Esophagus squamous epithelium (tissue), 4 donors: ENCODE results near the gene ARHGEF28.

Experiments used
- CTCF ChIP-seq, 6 experiments: fragments of 450-650 bp in 4 of 6; fragments of 200-600 bp in 2 of 6; sonication (generic) in 2 of 6; IDR thresholded peaks; one replicate each; pipeline ENCODE4 v1.5.1; 2016 to 2019; ENCODE audit warnings: antibody characterized with exemption in 6 of 6, mild to moderate bottlenecking in 4 of 6, moderate library complexity in 4 of 6
- POLR2A ChIP-seq, 4 donors: fragments of 450-650 bp; IDR thresholded peaks; one replicate each; pipeline ENCODE4 v1.6.1; 2017; ENCODE audit warnings: antibody characterized with exemption in 4 of 4, mild to moderate bottlenecking in 4 of 4, moderate library complexity in 3 of 4

- no peak for TF ChIP-seq CTCF (IDR thresholded peaks at IDR 0.05)
- TF ChIP-seq POLR2A (IDR thresholded peaks at IDR 0.05), result no peak
Measured at GRCh38 chr5:73620334-73620687, 5.7 kb upstream of the ARHGEF28 start.
